Right lobe of liver (tissue), 4 donors: ENCODE measurements around the gene IBA57.

Experiments used
- CTCF ChIP-seq, 4 donors: fragments of 200-600 bp in 3 of 4; fragments of 450-650 bp in 1 of 4; IDR thresholded peaks; one replicate each; pipeline versions ENCODE4 v1.5.1 to v1.8.0; 2016 to 2022; ENCODE audit warnings: antibody characterized with exemption in 4 of 4, mild to moderate bottlenecking in 2 of 4
- POLR2A ChIP-seq: fragments of 450-650 bp; IDR thresholded peaks from one replicate; pipeline ENCODE4 v1.6.1; 2017; ENCODE audit warnings: antibody characterized with exemption, mild to moderate bottlenecking
- donor health status: DM: no; HTN: no; CAD: no.
- donor health status: DM: no; HTN: no; CAD: no.
- donor health status: DM: no; HTN: yes; CAD: no.

DNA sequence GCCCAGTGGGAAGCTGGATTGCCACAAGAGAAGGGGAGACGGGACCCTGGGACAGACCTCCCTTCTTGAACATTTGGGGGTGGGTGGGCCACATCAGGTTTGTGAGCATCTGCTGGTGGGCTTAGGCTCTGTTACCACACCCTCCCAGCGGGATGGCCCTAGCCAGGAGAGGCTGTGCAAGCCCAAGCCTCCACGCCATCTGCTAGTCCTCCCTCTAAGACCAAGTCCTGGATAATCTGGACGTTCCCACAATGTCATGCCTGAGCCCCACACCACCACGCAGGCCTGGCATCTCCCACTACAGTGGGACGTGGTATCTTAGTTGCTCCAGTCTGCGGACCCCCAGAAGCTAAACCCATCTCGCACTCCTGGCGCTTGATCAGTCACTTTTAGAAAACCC, 3.7 kb upstream of the IBA57 start:
- TF ChIP-seq CTCF (IDR thresholded peaks at IDR 0.05) (no peak), POLR2A (no peak)
